ENCODE data around the gene SF3B1. TPM values are rescaled to one million over a fixed set of nuclear protein-coding genes. Genes with fewer than 3 reads are reported as not detected.

Gene SF3B1
- total and polyA plus RNA-seq, 2 of the 13 experiments (the other 11 are each of a cell fraction or from before 2014, with no cell fraction given), result 387 to 750 TPM

- no peak for TF ChIP-seq SNAPC5 (CRISPR knock-in tag; IDR thresholded peaks at IDR 0.05; ENCODE audit: borderline replicate concordance)
- peak; percentile 82 for TF ChIP-seq NRL (CRISPR knock-in tag; IDR thresholded peaks at IDR 0.05; ENCODE audit: borderline replicate concordance)
- TF ChIP-seq ZNF768 (CRISPR knock-in tag; IDR thresholded peaks at IDR 0.05), result peak; percentile 64; the same call in 1 of the 2 replicates
- TF ChIP-seq, protein P1, sequence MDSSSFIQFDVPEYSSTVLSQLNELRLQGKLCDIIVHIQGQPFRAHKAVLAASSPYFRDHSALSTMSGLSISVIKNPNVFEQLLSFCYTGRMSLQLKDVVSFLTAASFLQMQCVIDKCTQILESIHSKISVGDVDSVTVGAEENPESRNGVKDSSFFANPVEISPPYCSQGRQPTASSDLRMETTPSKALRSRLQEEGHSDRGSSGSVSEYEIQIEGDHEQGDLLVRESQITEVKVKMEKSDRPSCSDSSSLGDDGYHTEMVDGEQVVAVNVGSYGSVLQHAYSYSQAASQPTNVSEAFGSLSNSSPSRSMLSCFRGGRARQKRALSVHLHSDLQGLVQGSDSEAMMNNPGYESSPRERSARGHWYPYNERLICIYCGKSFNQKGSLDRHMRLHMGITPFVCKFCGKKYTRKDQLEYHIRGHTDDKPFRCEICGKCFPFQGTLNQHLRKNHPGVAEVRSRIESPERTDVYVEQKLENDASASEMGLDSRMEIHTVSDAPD (CRISPR knock-in tag; IDR thresholded peaks at IDR 0.05), result peak; percentile 77; the same call in 1 of the 2 replicates
- TF ChIP-seq NKX3-1 (CRISPR knock-in tag; IDR thresholded peaks at IDR 0.05), result peak; percentile 90; the same call in 1 of the 2 replicates
- peak; percentile 72 for TF ChIP-seq BORCS8-MEF2B (CRISPR knock-in tag; IDR thresholded peaks at IDR 0.05)
- no peak for TF ChIP-seq ZBTB7A (CRISPR knock-in tag; IDR thresholded peaks at IDR 0.05)
- TF ChIP-seq, protein P2, sequence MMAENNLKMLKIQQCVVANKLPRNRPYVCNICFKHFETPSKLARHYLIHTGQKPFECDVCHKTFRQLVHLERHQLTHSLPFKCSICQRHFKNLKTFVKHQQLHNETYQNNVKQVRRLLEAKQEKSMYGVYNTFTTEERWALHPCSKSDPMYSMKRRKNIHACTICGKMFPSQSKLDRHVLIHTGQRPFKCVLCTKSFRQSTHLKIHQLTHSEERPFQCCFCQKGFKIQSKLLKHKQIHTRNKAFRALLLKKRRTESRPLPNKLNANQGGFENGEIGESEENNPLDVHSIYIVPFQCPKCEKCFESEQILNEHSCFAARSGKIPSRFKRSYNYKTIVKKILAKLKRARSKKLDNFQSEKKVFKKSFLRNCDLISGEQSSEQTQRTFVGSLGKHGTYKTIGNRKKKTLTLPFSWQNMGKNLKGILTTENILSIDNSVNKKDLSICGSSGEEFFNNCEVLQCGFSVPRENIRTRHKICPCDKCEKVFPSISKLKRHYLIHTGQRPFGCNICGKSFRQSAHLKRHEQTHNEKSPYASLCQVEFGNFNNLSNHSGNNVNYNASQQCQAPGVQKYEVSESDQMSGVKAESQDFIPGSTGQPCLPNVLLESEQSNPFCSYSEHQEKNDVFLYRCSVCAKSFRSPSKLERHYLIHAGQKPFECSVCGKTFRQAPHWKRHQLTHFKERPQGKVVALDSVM (CRISPR knock-in tag; IDR thresholded peaks at IDR 0.05), result 0 out of 2 replicates have a peak, but pooled peaks have one; percentile 74
- peak; percentile 59; the same call in 1 of the 2 replicates for TF ChIP-seq ZNF292 (CRISPR knock-in tag; IDR thresholded peaks at IDR 0.05; ENCODE audit: borderline replicate concordance, low read depth)
- TF ChIP-seq, protein P3, sequence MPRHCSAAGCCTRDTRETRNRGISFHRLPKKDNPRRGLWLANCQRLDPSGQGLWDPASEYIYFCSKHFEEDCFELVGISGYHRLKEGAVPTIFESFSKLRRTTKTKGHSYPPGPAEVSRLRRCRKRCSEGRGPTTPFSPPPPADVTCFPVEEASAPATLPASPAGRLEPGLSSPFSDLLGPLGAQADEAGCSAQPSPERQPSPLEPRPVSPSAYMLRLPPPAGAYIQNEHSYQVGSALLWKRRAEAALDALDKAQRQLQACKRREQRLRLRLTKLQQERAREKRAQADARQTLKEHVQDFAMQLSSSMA (CRISPR knock-in tag; IDR thresholded peaks at IDR 0.05), result peak; percentile 85
- TF ChIP-seq ZNF3 (CRISPR knock-in tag; IDR thresholded peaks at IDR 0.05), result peak; percentile 42; the same call in 1 of the 2 replicates
- TF ChIP-seq KAT8 (CRISPR knock-in tag; IDR thresholded peaks at IDR 0.05), result peak; percentile 94
- TF ChIP-seq NR0B2 (CRISPR knock-in tag; IDR thresholded peaks at IDR 0.05), result peak; percentile 78; the same call in 1 of the 2 replicates
- 0 out of 2 replicates have a peak, but pooled peaks have one; percentile 68 for TF ChIP-seq SMAD9 (CRISPR knock-in tag; IDR thresholded peaks at IDR 0.05)
- no peak for TF ChIP-seq ZNF678 (CRISPR knock-in tag; IDR thresholded peaks at IDR 0.05)
- peak; percentile 90 for TF ChIP-seq GABPB1 (CRISPR knock-in tag; IDR thresholded peaks at IDR 0.05)
- TF ChIP-seq ZSCAN25 (CRISPR knock-in tag; IDR thresholded peaks at IDR 0.05), result peak; percentile 78; the same call in 1 of the 2 replicates
- TF ChIP-seq CSRNP2 (CRISPR knock-in tag; conservative IDR thresholded peaks at IDR 0.05; ENCODE audit: low read depth), result no peak
- TF ChIP-seq ZSCAN30 (CRISPR knock-in tag; IDR thresholded peaks at IDR 0.05), result no peak
These were observed 18.5 kb upstream of the SF3B1 start, which contains the start of gene COQ10B (continued) for GRCh38 chr2:197453123-197453913.
